NCI-H1092 treated with DMSO at 0.1 percent for 48 hours (cell line): ENCODE results near the gene VAT1L.

Source experiments
- DNase-seq: peaks from one replicate; lab custom pipeline; 2025; lab: John Stamatoyannopoulos, UW

The VAT1L gene

GRCh38 chr16:77782694-77783093 lies 5.7 kb upstream of the VAT1L start:
- no peak for DNase-seq

GRCh38 chr16:77784441-77785372 lies 3.7 kb upstream of the VAT1L start:
- DNase-seq = no peak

GRCh38 chr16:77785373-77785764 lies 3.0 kb upstream of the VAT1L start:
- no peak for DNase-seq

DNA sequence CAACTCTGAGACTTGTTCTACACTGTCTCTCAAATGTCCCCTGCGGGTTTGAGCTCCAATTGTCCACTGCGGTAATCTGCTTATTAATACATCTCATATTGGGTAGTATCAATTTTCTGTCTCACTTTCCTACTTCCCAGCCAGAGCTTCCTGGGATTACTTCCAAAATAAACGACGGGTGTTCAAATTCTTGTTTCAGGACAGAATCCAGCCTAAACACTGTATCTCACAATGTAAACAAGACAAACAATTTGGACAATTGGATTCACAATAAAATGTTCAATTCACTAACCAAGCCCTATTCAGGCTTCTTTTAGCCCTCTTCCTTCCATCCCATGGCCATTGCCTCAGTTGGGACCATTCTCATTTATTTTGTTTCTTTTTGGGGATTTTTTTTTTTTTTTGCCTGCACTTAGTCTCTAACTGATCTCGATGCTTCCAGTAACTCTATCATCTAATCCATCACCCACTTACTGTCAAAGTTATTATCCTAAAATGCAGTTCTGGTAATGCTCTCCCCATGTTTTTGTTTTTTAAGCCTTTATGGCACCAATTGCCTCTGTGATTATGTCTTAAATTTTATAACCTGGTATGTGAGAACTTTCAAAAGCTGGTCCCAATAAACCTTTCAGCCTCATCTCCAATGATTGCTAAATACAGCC lies 2.0 kb upstream of the VAT1L start:
- DNase-seq = peak; percentile 12

DNA sequence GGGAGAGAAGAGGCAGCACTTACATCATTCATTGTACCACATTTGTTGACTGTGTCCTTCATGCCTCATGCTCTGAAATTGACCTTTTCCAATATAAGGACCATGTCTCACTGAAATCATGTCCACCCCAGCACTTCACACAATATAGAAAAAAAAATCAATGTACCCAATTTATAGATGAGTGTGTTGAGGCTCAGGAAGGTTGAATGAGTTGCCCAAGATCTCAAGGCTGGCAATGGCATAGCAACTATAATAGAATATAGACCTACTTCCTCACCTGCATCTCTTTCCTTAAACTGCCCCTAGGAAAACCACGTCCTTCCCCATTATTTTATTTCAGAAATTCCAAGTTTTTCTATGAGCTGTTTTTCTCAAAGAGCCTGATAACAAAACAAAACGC lies 912 bp upstream of the VAT1L start:
- DNase-seq = no peak

DNA sequence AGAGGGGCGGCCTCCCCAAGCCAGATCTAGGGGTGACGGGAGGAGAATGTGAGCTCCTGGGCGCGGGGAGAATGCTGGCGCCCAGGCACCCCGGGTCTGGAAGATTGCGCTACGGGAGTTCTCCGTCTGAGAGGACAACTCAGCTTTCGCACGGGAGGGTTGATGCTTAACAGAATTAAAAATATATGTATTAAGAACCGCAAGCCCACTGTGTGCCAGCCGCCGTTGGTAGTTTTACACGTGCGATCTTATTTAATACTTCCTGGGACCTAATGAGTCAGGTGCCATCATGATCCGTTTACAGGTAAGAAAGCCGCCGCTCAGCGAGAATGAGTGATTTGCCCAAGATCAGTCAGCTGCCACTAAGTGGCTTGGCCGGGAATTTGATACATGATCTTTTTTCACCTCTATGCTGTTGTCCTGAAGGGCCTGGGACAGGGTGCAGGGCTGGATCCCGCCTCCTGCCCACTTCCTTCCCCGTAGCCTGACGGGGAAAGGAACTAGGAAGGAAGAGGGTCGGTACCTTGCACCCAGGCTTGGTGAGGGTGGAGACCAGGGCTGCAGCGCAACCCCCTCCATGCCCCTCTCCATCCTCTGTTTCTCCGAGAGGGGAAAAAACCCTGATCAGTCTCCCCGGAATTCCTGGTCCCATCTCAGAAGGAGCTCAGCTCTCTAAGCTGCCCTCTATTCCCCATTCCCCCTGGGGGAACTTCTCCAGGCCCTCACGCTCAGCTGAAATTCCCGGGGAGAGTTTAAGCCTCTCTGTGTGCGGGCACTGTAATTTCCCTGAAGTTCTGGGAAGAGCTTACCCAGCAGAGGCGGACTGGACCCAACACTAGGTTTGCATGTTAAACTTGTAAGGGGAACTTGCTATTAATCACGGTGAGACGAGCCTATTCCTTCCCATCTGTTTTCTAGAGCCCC lies 983 bp downstream of the VAT1L start:
- DNase-seq = no peak

DNA sequence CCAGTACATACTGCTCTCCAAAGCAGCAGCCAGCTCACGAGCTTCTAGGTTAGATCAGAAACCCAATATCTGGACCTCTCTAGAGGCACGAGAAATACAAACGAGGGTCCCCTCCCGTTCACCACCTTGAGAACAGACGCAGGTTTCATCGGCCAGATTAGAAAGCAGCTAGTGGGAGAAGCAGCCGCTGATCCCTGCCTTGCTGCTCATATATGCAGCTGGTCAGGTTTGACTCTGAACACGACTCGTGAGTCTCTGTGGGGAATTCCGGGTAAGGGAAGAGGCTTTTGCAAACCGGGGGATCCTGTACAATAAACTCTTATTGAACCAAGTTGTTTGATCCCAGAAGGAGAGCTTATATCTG lies 1.6 kb downstream of the VAT1L start:
- no peak for DNase-seq

DNA sequence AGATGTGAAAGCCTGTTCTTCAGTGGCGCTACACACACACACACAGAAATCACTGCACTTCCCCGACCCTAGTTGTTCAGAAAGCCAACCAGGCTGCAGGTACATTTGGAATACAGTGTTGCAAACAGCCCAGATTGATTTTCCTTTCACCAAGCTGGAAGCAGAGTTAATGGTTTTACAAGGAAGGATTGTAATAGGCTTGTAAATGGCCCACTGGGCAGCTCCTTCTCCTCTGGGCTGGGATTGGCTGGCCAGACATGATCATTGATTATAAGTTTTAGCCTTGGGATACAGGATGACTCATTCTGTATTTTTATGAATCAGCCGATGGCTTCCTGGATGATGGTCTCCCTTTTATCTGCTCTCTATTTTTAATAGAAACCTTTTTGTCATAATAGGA lies 2.5 kb downstream of the VAT1L start:
- DNase-seq = no peak

DNA sequence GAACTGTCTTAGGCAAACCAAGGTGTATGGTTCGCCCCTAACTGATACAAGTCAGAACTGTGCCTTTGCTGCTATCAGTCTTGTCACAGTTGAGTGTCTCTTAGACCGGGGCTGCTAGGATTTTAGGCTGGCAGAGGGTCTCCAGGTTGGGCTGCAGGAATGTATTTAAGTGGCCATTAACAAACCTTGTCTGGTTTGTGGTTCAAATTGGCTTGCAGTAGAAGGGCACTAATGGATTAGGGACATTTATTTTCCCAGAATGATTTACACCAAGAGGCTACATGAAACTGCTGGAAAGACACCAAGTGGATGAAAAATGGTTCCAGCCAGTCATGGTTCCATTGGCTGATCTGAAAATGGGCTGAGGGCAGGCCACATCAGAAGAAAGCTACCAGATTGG lies 5.1 kb downstream of the VAT1L start:
- no peak for DNase-seq

- no peak for DNase-seq
Observed at GRCh38 chr16:77794586-77794985, 6.2 kb downstream of the VAT1L start.

DNA sequence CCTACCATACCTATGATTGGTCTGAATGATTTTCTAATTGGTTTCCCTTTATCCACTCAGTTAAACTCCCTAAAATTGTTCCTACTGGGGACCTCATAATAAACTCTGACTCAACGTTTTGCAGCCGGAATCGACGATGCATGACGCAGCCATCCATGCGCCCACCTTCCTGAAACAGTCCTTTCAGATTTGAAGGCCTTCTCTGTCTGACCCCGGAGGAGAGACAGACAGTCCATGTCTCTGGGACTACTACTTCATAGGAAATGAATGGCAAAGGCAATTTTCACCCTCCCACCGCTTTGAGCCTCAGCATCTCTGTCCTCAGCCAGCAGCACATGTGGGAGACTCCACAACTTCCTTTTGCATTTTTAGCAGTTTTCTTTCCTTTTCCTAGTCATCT lies 13.5 kb downstream of the VAT1L start:
- no peak for DNase-seq

DNA sequence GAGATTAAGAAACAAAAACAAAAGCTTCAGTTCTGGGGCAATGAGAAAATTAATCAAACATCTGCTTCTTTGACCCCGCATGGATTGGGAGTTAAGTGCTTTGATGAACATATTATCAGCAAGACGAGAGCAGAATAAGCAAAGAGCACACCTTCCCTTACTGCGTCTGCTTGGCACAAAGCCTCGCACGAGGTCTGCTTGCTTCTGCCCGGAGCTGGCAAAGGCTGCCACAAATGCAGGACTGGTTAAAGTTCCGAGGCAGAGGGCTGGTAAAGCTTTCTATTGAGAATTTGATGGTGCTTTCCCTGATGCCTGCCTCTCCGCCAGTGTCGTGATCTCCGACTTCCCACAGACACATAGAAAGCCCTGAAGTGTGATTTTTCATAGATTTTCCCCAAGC lies 17.0 kb downstream of the VAT1L start:
- DNase-seq = peak; percentile 73

DNA sequence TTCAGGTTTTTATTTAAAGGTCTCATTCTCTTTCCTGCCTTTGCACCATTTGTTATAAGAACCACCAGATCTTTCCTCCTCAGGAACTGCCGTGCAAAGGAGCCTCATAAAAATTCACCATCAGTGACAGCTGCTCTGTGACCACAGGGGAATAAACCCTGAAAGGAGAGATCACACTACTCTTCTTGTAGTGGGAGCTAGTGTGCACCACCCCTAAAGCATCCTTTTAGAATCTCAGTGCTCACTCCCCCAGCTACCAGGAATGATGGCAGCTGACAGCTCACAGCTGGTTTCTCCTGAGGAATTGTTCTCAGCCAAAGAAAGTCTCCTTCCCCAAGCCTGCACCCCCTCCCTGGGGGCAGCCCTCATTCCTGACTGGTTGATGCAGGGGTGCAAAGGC lies 18.7 kb downstream of the VAT1L start:
- DNase-seq = no peak

- no peak for DNase-seq
Observed at GRCh38 chr16:77812856-77813500, 24.6 kb downstream of the VAT1L start.

DNA sequence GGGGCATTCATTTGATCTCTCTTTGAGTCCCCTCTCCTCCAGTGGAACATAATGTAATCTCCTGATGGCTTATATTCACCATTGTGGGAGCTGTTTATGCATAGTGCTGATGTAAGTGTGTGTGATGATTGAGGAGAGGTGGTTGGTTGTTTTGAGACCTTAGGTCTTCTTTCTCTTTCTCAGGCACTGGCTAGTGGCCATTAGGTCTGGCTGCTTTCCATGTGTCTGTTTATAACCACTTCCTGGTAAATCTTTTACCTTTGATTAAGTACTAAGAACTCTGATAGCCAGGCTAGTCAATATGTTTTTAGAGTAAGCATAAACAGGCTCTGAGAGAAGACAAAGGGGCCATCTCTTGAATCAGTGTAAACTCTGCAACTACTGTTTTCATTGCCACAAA lies 27.9 kb downstream of the VAT1L start:
- DNase-seq = peak; percentile 48

GRCh38 chr16:77820340-77820739 lies 32.0 kb downstream of the VAT1L start:
- DNase-seq = no peak

GRCh38 chr16:77822661-77823060 lies 34.3 kb downstream of the VAT1L start:
- no peak for DNase-seq

DNA sequence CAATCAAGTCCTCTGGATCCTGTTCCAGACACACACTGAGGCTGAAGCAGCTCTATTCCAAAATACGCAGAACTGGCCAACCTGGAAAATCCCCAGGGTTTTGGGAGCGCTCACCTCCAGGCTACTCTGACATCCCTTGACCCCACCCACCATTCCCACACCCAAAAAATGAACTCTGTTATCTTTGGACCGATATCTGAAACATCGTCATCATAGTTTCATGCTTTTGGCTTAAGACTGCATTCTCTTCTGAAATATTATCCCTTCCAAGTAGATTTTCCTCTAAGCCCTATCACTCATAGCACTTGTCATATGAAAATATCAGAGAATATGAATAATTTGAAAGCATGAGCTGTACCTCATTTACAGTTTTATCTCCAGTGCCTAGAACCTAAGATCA lies 34.7 kb downstream of the VAT1L start:
- no peak for DNase-seq

DNA sequence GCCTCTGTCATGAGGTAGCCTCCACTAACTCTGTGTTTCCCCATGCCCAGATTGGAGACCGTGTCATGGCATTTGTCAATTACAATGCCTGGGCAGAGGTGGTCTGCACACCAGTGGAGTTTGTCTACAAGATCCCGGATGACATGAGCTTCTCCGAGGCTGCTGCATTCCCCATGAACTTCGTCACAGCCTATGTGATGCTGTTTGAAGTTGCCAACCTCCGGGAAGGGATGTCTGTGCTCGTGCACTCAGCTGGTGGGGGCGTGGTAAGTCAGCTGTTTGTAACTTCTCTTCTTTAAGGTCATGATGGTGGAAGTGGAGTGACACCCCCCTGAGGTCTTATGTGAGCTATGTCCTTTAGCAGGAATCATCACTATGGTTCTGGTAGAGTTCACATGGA lies 36.8 kb downstream of the VAT1L start:
- DNase-seq = no peak

DNA sequence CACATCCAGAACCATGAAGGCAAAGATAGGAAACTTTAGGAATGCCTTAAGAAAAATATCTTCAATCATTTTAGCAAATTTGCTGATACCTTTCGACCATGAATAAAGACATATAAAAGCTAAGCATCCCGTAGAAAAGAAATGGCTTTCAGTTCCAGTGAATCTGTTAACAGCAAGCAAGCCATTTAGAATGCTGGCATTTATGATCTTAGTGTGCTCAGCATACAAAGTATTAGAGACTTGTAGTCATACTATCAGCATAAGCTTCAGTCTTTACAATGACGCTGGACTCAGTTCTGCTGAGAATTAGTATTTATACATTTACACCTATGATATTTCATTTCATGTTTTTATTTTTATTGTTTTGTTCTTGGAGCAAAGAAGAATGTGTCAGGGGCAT lies 38.7 kb downstream of the VAT1L start:
- no peak for DNase-seq

DNA sequence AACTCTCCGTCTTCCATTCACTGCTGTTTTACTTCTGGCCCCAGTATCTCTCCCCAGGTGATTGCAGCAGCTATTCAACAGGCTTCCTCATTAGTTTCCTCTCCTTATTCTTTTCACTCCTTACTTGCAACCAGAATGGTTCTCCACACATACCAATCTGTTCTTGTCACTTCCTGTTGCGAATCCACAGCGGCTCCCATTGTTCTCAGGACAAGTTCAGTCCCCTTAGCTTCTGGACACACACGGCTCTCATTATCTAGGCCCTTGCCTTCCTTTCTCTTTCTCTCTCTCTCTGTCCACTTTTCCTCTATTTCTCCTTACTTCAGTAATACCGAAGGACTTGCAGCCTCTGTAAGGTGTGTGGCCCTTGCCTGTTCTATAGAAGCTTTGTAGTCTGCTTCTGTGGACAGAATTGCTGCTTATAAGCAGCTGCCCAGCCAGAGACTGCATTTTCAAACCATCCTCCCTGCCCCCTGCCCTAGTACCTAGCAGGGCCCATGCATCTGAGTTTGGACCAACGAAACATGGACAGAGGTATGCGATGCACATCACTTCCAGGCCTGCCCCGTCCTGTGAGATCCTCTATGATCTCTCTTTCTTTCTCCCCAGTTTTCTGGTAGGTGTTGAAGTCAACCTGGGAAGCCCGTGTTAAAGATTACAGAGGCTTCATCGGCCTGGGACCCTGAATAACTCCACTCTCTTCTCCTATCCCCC lies 45.7 kb downstream of the VAT1L start:
- DNase-seq = no peak
